Stimulated activated memory B cell treated with anti-CD40 and anti-IgM and Interleukin-4, amounts not matched to agents 10 μg/mL and 1 μg/mL and 100 μg/mL, for 72 hours (primary cell): Measurements from ENCODE around the gene HSPB3.
"Not testable (repeated sequence)": the region's sequence is repeated elsewhere in the genome, so short reads cannot be mapped to it uniquely, and the experiment has no call there.

Experiments
- ATAC-seq: fragments of 150-1000 bp; cut with Tn5 transposase; 2 replicates; pipeline ENCODE4 v1.10.0; 2021
- H3K27ac Mint-ChIP-seq: one replicate; pipeline ENCODE4 v1.8.0; 2022; ENCODE audit warnings: mild to moderate bottlenecking, mixed read lengths
- H3K27me3 Mint-ChIP-seq: one replicate; pipeline ENCODE4 v1.8.0; 2022; ENCODE audit warnings: mixed read lengths
- H3K36me3 Mint-ChIP-seq: one replicate; pipeline ENCODE4 v1.8.0; 2022; ENCODE audit warnings: mixed read lengths
- H3K4me1 Mint-ChIP-seq: one replicate; pipeline ENCODE4 v1.8.0; 2022; ENCODE audit warnings: mixed read lengths
- H3K4me3 Mint-ChIP-seq: one replicate; pipeline ENCODE4 v1.8.0; 2022; ENCODE audit warnings: mild to moderate bottlenecking, moderate library complexity, mixed read lengths
- H3K9me3 Mint-ChIP-seq: one replicate; pipeline ENCODE4 v1.8.0; 2022; ENCODE audit warnings: mixed read lengths

Gene HSPB3, protein sequence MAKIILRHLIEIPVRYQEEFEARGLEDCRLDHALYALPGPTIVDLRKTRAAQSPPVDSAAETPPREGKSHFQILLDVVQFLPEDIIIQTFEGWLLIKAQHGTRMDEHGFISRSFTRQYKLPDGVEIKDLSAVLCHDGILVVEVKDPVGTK

DNA sequence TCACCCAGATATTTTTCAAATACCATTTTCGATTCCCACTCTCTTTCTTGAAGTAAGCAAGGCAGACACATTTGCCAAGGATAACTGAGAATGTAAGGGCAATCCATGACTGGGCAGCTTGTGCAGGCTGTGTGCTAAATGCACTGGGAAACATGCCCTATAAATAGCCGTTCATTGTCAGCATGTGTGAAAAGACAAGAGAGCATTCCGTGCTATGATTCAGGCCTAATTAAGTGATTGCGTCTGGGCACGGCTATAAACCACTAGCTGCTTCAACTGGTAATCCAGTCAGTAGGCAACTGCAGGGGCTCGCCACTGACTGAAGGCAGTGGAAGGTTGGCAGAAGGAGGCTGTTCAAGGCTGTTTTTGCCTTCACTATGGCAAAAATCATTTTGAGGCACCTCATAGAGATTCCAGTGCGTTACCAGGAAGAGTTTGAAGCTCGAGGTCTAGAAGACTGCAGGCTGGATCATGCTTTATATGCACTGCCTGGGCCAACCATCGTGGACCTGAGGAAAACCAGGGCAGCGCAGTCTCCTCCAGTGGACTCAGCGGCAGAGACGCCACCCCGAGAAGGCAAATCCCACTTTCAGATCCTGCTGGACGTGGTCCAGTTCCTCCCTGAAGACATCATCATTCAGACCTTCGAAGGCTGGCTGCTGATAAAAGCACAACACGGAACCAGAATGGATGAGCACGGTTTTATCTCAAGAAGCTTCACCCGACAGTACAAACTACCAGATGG, at the start of gene HSPB3:
HSPB3 (plus strand) TSS at position 287 of the 745 bp plus-strand sequence; CDS start at position 378, 91 bp downstream.
- Mint-ChIP-seq H3K36me3 (peaks cover 4% of the 10 kb centered on the region), H3K4me1 (no peaks in the 10 kb centered on the region), H3K9me3 (peaks cover 3% of the 10 kb centered on the region), H3K27me3 (peaks cover 32% of the 10 kb centered on the region), H3K4me3 (no peak within 1 kb of the TSS), H3K27ac (no peak within 1 kb of the TSS)
- no peak for ATAC-seq

DNA sequence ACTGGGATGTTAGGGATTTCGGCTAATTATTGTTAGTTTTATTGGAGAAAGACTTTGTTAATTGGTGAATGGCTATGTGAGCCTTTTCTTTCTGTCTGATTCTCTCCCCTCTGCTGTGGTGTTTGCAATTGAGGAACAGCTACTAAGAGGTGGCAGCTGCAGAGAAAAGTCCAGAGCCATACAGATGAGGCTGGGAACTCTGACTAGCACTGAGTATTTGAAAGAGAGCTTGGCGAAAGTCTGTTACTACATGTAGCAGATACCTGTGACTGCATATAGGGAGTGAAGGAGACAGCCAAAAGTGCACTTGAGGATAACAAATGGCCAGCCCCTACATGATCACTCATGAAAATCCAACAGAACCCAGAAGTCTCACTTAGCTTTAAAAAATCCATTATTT, 44.3 kb upstream of the HSPB3 start:
- Mint-ChIP-seq H3K27me3 (peaks cover 25% of the 10 kb centered on the region), H3K27ac (no peak overlapping the region), H3K9me3 (no peaks in the 10 kb centered on the region), H3K36me3 (no peaks in the 10 kb centered on the region), H3K4me1 (no peaks in the 10 kb centered on the region), H3K4me3 (no peak overlapping the region)
- no peak for ATAC-seq

DNA sequence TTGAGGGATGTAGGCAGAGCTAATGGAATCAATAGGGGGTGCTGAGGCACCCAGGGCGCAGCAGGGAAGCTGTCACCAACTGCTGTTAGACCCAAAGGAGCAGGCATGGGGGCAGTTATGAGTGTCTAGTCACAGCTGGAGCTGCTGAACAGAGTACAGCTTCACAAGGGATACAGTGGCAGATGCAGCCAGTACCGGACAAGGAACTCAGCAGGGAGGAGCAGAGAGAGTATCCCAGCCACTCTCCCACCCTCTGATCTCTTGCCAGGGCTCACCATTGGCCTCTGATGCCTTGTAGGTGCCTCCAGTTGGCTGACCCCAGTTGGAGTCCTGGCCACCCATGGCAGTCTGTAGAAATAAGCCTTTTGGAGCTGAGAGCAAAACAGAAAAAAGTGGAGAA, 42.6 kb upstream of the HSPB3 start:
- Mint-ChIP-seq H3K27ac (no peak overlapping the region), H3K4me3 (no peak overlapping the region), H3K27me3 (peaks cover 33% of the 10 kb centered on the region), H3K36me3 (no peaks in the 10 kb centered on the region), H3K9me3 (no peaks in the 10 kb centered on the region), H3K4me1 (no peaks in the 10 kb centered on the region)
- ATAC-seq = no peak

DNA sequence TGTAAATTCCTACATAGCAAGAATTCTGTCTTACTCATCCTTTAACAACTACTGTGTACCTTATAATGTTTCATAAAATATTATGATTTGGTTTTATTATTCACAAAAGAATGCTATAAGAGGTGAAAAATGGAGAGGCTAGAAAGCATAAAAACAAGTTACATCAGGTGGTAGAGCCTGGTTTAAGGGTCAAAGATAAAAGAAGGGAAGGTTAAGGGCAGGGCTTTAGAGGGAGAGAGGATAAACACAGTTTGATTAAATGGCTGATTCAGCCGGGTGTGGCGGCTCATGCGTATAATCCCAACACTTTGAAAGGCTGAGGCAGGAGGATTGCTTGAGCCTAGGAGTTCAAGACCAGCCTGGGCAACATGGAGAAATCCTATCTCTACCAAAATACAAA, 40.4 kb upstream of the HSPB3 start:
- Mint-ChIP-seq H3K9me3 (no peaks in the 10 kb centered on the region), H3K4me3 (no peak overlapping the region), H3K4me1 (no peaks in the 10 kb centered on the region), H3K27me3 (peaks cover 35% of the 10 kb centered on the region), H3K36me3 (no peaks in the 10 kb centered on the region), H3K27ac (no peak overlapping the region)
- no peak for ATAC-seq

DNA sequence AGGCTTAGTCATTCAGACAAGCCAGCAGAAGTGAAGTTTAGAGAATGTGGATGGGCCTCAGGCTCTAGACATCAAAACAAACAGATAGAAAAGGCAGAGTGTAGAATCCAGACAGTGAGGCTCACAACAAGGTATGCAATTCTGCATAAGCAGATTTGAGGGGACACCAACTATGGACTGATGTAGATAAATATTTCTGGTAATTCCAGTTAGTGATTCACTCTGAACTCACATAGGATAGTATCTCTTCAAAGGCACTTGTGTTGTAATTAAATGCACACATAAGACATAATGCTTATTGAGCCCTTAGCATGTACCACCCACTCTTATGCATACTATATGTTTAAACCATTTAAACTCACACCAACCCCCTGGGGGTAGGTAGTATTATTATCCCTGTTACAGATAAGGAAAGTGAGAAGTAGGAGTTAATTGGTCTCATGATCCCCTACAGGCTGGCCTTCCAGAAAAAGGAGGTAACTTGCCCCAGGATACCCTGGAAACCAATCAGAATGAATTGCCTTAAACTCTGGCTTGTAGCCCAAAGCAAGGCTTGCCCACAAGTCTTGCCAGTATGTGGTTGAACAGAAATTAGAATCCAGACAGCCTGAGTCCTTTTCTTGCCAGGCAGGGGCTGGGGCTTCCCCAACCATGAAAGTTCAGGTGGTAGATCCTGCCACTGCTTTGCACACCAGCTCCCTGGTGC, 39.5 kb upstream of the HSPB3 start:
- no peaks in the 10 kb centered on the region for H3K36me3 Mint-ChIP-seq
- H3K9me3 Mint-ChIP-seq = no peaks in the 10 kb centered on the region
- no peak overlapping the region for H3K4me3 Mint-ChIP-seq
- no peak for ATAC-seq
- peaks cover 30% of the 10 kb centered on the region for H3K27me3 Mint-ChIP-seq
- no peak overlapping the region for H3K27ac Mint-ChIP-seq
- H3K4me1 Mint-ChIP-seq = no peaks in the 10 kb centered on the region

DNA sequence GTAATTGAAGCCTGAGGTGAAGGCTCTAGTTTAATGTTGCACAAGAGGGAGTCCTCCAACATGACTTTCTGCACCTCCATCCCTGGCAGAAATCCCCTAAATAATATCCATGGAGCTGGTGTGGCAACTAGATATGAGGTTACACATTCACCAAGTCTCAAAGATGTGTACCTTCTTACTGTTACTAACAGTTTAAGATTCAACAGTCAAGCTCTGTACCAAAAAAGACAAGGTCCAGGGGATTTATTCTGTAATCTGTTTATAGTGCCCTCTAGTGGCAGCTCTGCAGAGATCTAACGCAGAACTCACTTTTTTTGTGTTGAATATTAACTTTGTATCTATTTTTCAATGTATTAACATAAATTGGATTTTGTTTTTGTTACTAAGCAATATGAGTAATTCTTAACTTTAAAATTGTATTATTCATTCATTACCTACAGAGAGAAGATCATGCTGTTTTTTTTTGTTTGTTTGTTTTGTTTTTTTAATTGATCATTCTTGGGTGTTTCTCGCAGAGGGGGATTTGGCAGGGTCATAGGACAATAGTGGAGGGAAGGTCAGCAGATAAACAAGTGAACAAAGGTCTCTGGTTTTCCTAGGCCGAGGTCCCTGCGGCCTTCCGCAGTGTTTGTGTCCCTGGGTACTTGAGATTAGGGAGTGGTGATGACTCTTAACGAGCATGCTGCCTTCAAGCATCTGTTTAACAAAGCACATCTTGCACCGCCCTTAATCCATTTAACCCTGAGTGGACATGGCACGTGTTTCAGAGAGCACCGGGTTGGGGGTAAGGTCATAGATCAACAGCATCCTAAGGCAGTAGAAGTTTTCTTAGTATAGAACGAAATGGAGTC, 35.7 kb upstream of the HSPB3 start:
- not testable (repeated sequence) for H3K9me3 Mint-ChIP-seq, H3K4me1 Mint-ChIP-seq, H3K4me3 Mint-ChIP-seq, H3K27me3 Mint-ChIP-seq, H3K27ac Mint-ChIP-seq, H3K36me3 Mint-ChIP-seq, ATAC-seq

DNA sequence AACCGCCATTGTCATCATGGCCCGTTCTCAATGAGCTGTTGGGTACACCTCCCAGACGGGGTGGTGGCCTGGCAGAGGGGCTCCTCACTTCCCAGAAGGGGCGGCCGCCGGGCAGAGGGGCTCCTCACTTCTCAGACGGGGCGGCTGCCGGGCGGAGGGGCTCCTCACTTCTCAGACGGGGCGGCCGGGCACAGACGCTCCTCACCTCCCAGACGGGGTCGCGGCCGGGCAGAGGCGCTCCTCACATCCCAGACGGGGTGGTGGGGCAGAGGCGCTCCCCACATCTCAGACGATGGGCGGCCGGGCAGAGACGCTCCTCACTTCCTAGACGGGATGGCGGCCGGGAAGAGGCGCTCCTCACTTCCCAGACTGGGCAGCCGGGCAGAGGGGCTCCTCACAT, 35.0 kb upstream of the HSPB3 start:
- not testable (repeated sequence) for H3K27me3 Mint-ChIP-seq, H3K36me3 Mint-ChIP-seq, ATAC-seq, H3K9me3 Mint-ChIP-seq, H3K4me3 Mint-ChIP-seq, H3K27ac Mint-ChIP-seq, H3K4me1 Mint-ChIP-seq

DNA sequence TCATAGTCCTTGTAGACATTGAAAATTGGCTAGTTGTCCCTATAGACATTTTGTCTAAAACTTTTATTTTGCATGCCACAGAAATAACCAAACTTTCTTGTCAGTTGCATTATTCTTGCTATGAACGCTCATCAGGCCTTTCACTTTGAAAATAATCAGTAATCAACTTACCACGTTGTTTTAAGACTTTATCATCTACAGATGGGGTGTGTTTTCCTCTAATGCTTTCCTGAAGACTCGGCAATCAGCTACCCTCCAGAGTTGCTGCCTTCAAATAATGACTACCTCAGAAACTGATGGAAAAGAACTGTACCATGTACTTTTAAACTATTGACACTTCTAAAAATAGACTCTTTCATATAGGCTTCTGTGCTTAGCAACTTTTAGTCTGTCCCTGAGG, 33.5 kb upstream of the HSPB3 start:
- Mint-ChIP-seq H3K4me1 (no peaks in the 10 kb centered on the region), H3K36me3 (no peaks in the 10 kb centered on the region), H3K27me3 (peaks cover 20% of the 10 kb centered on the region), H3K27ac (no peak overlapping the region), H3K4me3 (no peak overlapping the region), H3K9me3 (no peaks in the 10 kb centered on the region)
- ATAC-seq = no peak

DNA sequence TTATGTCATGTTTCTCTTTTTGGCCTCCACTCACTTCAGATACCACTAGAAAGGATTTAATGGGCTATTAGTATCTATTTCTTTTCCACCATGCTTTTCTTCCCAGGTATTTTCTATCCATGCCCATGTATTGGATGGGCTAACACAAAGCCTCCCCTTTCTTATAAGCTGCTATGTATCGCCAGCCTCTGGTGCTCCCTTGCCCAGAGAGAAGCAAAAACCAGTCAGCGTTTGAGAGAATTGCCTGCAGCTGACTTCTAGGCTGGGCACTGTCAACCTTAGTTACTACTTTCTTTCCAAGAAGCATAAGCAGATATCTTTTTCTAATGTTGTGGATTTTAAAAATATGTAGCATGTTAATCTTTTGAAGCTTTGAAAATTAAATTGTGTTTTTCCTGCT, 30.2 kb upstream of the HSPB3 start:
- Mint-ChIP-seq H3K36me3 (no peaks in the 10 kb centered on the region), H3K4me1 (no peaks in the 10 kb centered on the region), H3K4me3 (no peak overlapping the region), H3K27me3 (peaks cover 10% of the 10 kb centered on the region), H3K9me3 (no peaks in the 10 kb centered on the region), H3K27ac (no peak overlapping the region)
- no peak for ATAC-seq

DNA sequence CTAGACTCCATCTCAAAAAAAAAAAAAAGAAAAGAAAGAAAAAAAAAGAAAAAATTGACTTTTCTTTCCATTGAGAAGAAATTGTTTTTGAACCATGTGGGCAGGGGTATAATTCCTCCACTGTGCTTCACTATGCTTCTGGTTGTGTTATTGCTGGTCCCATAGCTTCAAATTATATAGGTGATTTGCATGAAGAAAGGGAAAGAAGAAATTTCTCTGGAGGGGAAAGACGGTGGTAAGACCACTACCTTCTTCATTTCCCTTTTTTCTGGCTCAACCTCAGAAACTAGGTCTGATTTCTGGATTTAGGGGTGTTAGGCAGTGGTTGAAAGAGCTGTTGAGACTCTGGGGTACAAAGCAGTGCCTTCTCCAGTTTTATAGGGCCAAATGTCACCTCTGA, 29.3 kb upstream of the HSPB3 start:
- no peaks in the 10 kb centered on the region for H3K4me1 Mint-ChIP-seq
- no peaks in the 10 kb centered on the region for H3K36me3 Mint-ChIP-seq
- no peak overlapping the region for H3K4me3 Mint-ChIP-seq
- no peak for ATAC-seq
- H3K27me3 Mint-ChIP-seq = peaks cover 10% of the 10 kb centered on the region
- H3K9me3 Mint-ChIP-seq = no peaks in the 10 kb centered on the region
- no peak overlapping the region for H3K27ac Mint-ChIP-seq

DNA sequence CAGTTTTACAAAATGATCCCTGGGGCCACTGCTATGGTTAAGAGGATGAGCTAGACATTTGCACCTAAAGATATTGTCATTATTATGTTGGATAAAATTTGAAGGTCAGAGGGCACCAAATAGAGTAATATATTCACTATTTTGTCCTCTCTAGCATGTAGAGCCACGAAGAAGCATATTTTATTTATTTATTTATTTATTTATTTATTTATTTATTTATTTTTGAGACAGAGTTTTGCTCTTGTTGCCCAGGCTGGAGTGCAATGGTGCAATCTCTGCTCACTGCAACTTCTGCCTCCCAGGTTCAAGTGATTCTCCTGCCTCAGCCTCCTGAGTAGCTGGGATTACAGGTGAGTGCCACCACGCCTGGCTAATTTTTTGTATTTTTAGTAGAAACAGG, 20.8 kb upstream of the HSPB3 start:
- H3K9me3 Mint-ChIP-seq, H3K36me3 Mint-ChIP-seq, H3K4me3 Mint-ChIP-seq, H3K27ac Mint-ChIP-seq, ATAC-seq, H3K27me3 Mint-ChIP-seq: not testable (repeated sequence)
- peaks cover 11% of the 10 kb centered on the region for H3K4me1 Mint-ChIP-seq

DNA sequence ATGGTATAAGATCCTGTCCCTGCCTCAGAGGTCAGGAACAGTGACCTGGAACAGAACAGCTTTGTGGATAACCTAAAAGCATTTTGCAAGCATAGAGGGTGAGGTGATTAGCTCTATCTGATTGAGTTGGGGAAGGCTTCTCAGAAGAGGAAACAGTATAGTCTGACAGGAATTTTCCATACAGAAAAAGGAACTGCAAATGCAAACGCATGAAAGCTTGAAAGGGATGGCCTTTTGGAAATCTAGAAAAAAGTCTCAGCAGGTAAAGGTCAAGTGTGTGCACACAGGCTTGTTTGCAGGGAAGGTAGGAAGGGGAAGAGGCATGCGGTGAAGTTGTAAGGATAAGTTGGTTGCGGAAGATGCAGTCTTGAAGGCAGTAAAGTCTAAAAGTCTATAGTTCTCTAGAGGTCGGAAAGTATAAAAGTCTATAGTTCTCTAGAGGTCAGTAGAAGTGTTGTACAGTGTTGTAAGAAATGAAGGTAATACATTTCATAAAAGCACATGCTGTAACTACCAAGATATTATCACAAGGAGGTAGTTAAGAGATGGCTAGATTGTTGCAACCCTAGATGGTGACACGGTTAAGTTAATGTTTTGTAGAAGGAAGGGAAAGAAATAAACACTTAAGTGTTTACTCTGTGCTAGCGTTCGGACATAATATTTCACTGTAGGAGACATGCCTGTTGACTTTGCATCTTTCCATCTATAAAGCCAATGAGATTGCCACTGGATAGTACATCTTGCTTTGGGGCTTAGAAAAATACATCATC, 16.7 kb upstream of the HSPB3 start:
- Mint-ChIP-seq H3K4me3 (no peak overlapping the region), H3K4me1 (peaks cover 26% of the 10 kb centered on the region), H3K27ac (peak overlapping the region; percentile 3), H3K36me3 (no peaks in the 10 kb centered on the region), H3K27me3 (no peaks in the 10 kb centered on the region), H3K9me3 (no peaks in the 10 kb centered on the region)
- peak; percentile 74 for ATAC-seq

DNA sequence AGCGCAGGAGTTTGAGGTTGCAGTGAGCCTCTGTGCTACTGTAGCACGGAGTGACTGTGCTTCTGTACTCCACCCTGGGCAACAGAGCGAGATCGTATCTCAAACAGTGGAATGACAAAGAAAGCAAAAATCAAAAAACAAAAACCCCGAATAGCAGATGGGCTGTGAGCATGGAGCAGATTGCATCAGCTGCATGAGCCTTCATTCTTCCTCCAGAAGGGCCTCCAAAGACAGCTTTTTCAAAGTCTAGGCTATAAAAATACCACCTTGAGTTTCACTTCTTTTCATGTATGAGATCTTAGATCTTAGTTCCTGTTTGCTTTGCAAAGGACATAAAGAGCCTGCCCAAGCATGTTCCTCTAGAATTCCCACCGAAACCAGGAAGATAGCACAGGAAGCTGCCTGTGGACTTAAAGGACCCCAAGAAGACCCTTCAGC, 15.0 kb upstream of the HSPB3 start:
- H3K9me3 Mint-ChIP-seq = no peaks in the 10 kb centered on the region
- peak; percentile 83 for ATAC-seq
- H3K4me1 Mint-ChIP-seq = peaks cover 26% of the 10 kb centered on the region
- H3K27ac Mint-ChIP-seq = peak overlapping the region; percentile 43
- no peaks in the 10 kb centered on the region for H3K27me3 Mint-ChIP-seq
- H3K4me3 Mint-ChIP-seq = no peak overlapping the region
- H3K36me3 Mint-ChIP-seq = no peaks in the 10 kb centered on the region

DNA sequence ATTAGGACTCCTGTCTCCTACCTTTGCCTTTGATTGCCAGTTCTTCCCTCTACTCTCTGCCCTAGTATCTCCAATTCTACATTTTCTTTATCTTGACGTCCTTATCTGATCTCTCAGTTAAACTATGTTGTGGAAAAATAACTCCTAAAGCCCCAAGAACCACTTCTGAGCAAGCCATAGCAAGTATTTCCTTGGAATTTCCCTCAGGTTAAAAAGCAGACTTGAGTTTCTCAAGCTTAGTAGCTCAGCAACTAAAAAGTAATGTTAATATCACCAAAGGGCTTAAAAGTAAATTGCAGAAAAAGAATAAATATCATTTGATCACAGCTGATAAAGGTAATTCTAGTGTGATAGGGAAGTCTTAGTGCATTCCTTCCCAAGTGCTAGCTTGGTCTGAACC, 13.2 kb upstream of the HSPB3 start:
- Mint-ChIP-seq H3K4me3 (no peak overlapping the region), H3K27me3 (no peaks in the 10 kb centered on the region), H3K4me1 (peaks cover 26% of the 10 kb centered on the region), H3K9me3 (no peaks in the 10 kb centered on the region), H3K27ac (no peak overlapping the region), H3K36me3 (no peaks in the 10 kb centered on the region)
- ATAC-seq = no peak

DNA sequence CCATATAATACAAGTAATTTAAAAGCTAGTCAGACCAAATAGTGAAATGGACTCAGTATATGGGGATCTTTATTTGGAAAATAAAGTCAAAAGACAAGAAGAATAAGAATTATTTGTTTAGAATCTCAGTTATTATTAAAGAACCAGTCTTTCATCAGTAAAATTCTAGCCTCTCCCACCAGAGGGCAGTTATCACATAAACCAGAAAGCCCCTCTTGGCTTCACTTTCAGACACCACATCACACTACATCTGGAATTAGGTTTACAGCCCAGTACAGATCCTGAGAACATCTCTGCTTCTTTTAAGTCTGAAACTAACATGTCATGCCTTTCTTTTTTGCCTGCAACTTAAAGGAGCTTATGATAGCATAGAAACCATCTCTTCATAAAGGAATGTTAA, 12.2 kb upstream of the HSPB3 start:
- Mint-ChIP-seq H3K27me3 (no peaks in the 10 kb centered on the region), H3K36me3 (no peaks in the 10 kb centered on the region), H3K9me3 (no peaks in the 10 kb centered on the region), H3K4me1 (peaks cover 23% of the 10 kb centered on the region), H3K4me3 (no peak overlapping the region), H3K27ac (no peak overlapping the region)
- no peak for ATAC-seq
